BLaER1 (cell line): ENCODE data around the gene OOSP3.
"Not testable (repeated sequence)": the region's sequence is repeated elsewhere in the genome, so short reads cannot be mapped to it uniquely, and the experiment has no call there.

Experiments used
- H3K27ac ChIP-seq: shearing (Covaris generic); formaldehyde crosslinking; 2 replicates; pipeline ENCODE4 v1.8.1; 2022
- H3K27me3 ChIP-seq: shearing (Covaris generic); formaldehyde crosslinking; 2 replicates; pipeline ENCODE4 v1.8.1; 2022
- H3K36me3 ChIP-seq: shearing (Covaris generic); formaldehyde crosslinking; 2 replicates; pipeline ENCODE4 v1.8.1; 2022
- H3K4me1 ChIP-seq: shearing (Covaris generic); formaldehyde crosslinking; 2 replicates; pipeline ENCODE4 v1.8.1; 2022
- H3K4me2 ChIP-seq: shearing (Covaris generic); formaldehyde crosslinking; 2 replicates; pipeline ENCODE4 v1.8.1; 2022
- H3K4me3 ChIP-seq: shearing (Covaris generic); formaldehyde crosslinking; 2 replicates; pipeline ENCODE4 v1.8.1; 2022
- H3K9ac ChIP-seq: shearing (Covaris generic); formaldehyde crosslinking; 2 replicates; pipeline ENCODE4 v1.8.1; 2022
- H3K9me3 ChIP-seq: shearing (Covaris generic); formaldehyde crosslinking; 2 replicates; pipeline ENCODE4 v1.8.1; 2022
- H4K20me1 ChIP-seq: shearing (Covaris generic); formaldehyde crosslinking; 2 replicates; pipeline ENCODE4 v1.8.1; 2022
- Cebpa-rat ChIP-seq: shearing (Covaris generic); IDR thresholded peaks from 2 replicates; pipeline ENCODE4 v1.8.1; 2022

OOSP3 gene, protein sequence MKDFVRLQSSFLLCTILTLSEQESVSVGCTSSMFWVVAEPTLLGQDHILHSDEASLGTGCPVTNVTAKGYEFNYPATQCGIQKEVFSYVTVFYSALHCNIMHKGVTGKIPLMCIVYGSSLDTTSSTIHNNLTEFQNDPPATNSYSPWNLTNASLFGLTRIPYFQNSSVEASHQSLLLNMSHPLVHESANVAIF

DNA sequence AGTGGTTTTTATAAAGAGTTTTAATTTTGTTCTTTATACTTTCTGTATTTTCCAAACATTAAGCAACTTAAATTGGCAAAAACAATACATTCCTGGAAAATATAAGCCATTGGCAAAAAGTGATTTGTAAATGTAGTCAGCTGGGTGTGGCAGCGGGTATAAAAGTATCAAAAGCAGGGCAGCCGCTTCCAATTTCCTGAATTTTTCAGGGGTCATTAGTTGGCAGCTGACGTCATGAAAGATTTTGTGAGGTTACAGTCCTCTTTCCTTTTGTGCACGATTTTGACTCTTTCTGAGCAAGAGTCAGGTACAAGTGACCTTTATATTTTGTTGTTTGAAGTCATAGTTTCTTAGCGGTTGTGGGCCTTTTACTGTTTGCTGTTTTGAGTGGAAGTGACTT, at the start of gene OOSP3:
OOSP3 (plus strand) TSS at position 208 of the 400 bp plus-strand sequence; CDS start at position 235, 27 bp downstream.
- H3K4me2 ChIP-seq: no peak within 1 kb of the TSS
- no peaks in the 10 kb centered on the region for H3K9me3 ChIP-seq
- no peak within 1 kb of the TSS for H3K4me3 ChIP-seq
- H3K27me3 ChIP-seq: no peaks in the 10 kb centered on the region
- H3K9ac ChIP-seq: no peak within 1 kb of the TSS
- H3K36me3 ChIP-seq: no peaks in the 10 kb centered on the region
- TF ChIP-seq Cebpa-rat: no peak
- H3K4me1 ChIP-seq: no peaks in the 10 kb centered on the region
- no peak within 1 kb of the TSS for H3K27ac ChIP-seq
- H4K20me1 ChIP-seq: no peaks in the 10 kb centered on the region

DNA sequence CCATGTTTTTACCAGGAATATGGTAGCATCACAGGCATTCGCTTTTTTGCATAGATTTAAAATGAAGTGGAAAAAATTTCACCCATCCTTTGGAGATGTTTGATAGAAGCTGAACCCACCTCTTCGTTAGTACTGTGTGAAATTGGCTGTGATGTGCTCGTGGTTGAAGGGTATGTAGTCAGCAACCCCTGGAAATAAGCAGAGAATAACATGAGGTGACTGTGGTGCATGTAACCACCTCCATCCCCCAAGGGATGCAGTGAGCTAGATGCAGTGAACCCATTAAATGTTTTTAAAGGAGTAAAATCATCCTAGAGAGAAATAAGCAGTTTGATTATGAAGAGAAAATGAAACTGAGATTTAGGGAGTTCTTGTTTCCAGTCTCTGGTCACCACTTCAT, 49.2 kb upstream of the OOSP3 start:
- no peak overlapping the region for H3K4me3 ChIP-seq
- no peaks in the 10 kb centered on the region for H4K20me1 ChIP-seq
- H3K9ac ChIP-seq: no peak overlapping the region
- peak overlapping the region; percentile 33 for H3K4me2 ChIP-seq
- H3K4me1 ChIP-seq: peaks cover 8% of the 10 kb centered on the region; the same call in 1 of the 2 replicates
- no peaks in the 10 kb centered on the region for H3K9me3 ChIP-seq
- H3K36me3 ChIP-seq: no peaks in the 10 kb centered on the region
- H3K27ac ChIP-seq: no peak overlapping the region
- H3K27me3 ChIP-seq: no peaks in the 10 kb centered on the region
- TF ChIP-seq Cebpa-rat: no peak

DNA sequence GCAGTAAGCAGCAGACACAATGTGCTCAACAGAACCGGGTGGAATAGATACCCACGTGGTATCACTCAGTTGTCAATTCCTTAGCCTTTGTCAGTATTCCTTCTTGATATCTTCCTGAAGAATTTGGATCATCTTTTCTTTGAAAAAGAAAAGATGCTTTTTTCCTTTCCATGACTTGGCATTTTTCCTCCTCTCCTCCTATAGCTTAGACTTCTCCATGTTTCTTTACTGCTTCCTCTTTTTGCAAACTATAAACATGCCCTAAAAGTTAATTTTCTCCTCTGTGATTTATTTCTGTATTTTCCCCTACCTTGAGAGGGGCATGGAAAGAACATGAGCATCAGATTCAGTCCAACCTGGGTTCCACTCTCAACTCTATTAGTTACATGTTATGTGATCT, 45.0 kb upstream of the OOSP3 start:
- no peak for TF ChIP-seq Cebpa-rat
- Histone ChIP-seq H3K36me3 (no peaks in the 10 kb centered on the region), H3K9ac (no peak overlapping the region), H3K27me3 (no peaks in the 10 kb centered on the region), H3K4me1 (peaks cover 8% of the 10 kb centered on the region; the same call in 1 of the 2 replicates), H3K9me3 (no peaks in the 10 kb centered on the region), H3K27ac (no peak overlapping the region), H3K4me2 (no peak overlapping the region), H4K20me1 (no peaks in the 10 kb centered on the region), H3K4me3 (no peak overlapping the region)

DNA sequence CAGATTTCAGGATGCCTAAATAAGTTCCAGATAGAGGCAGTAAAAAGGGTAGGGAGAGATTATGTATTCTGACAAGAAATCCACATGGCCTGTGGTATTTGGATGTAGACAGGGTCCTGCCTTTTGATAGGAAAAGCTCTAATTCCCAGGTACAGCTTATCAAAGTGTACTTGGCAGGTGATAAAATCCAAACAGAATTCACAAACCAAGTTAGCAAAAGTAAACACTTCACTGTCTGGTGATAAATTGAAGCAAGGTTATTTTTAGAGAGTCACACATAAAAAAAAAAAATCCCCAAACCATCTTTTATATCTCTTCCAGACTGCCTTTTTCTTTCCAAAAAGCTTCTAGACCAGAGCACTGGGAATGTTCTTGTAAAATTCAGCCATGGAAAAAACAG, 39.0 kb upstream of the OOSP3 start:
- Histone ChIP-seq H3K36me3 (no peaks in the 10 kb centered on the region), H3K9me3 (no peaks in the 10 kb centered on the region), H4K20me1 (no peaks in the 10 kb centered on the region), H3K27ac (no peak overlapping the region), H3K4me2 (no peak overlapping the region), H3K4me1 (no peaks in the 10 kb centered on the region), H3K4me3 (no peak overlapping the region), H3K9ac (no peak overlapping the region), H3K27me3 (no peaks in the 10 kb centered on the region)
- no peak for TF ChIP-seq Cebpa-rat

DNA sequence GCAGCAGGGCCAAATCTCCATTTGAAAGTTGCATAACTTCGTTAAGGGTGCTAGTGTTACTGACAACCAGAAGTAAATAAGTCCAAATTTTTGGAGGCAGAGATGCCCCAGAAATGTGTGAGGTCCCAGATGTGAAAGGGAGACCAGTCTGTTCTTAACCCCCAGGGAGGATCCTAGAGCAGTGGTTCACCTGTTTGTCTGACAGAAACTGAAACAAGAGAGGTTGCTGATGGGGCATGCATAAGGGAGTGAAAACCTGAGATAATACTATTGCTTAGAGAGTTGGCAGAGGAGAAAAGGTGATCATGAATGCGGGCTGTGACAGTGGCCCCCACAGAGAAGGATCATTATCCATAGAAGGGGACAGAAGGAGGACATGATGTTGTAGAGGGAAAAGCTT, 37.1 kb upstream of the OOSP3 start:
- no peak overlapping the region for H3K9ac ChIP-seq
- TF ChIP-seq Cebpa-rat: no peak

DNA sequence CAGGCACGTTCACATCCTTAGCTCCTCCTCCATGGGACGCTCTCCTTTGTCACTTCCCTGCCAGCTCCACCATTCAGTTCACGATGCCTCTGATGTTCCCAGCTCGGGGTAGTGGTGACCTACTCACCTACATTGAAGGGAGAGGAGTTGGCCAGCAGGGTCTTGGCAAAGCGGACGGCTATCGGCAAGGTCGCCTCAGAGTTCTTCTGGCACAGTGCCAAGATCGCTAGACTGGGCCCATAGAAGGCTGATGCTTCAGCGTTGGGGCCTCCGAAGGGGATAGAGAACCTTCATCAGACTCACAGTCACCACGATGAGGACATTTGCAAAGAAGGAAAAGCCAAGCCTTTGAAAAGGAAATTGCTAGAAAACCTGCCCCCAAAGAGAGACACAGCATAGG, 36.3 kb upstream of the OOSP3 start:
- no peak overlapping the region for H3K9ac ChIP-seq
- no peak overlapping the region for H3K27ac ChIP-seq
- H4K20me1 ChIP-seq: no peaks in the 10 kb centered on the region
- no peak overlapping the region for H3K4me2 ChIP-seq
- no peaks in the 10 kb centered on the region for H3K36me3 ChIP-seq
- no peaks in the 10 kb centered on the region for H3K27me3 ChIP-seq
- H3K9me3 ChIP-seq: no peaks in the 10 kb centered on the region
- TF ChIP-seq Cebpa-rat: no peak
- H3K4me3 ChIP-seq: no peak overlapping the region
- H3K4me1 ChIP-seq: no peaks in the 10 kb centered on the region

More for the DNA sequence above, 37.1 kb upstream of the OOSP3 start:
- Histone ChIP-seq H3K36me3 (no peaks in the 10 kb centered on the region), H3K9me3 (no peaks in the 10 kb centered on the region), H3K27me3 (no peaks in the 10 kb centered on the region), H3K4me1 (no peaks in the 10 kb centered on the region), H3K27ac (no peak overlapping the region), H4K20me1 (no peaks in the 10 kb centered on the region), H3K4me3 (no peak overlapping the region), H3K4me2 (no peak overlapping the region)

DNA sequence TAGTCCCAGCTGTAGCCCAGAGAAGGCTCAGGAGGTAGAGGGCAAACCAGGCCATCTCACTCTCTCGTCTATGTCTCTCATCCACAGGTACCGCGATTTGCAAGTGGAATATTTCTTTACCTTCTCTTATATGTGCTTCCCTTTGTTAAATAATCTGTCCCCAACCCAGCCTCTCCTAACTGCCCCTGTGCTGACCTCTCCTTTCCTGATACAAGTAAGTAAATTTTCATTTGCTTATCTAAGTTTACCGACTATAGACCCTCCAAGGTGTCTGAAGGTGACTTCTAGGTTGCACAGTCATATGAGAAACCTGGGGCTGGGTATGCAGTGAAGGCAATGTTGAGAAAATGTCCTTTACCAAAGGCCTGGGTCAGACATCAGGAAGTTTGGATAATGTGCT, 33.2 kb upstream of the OOSP3 start, which contains the start of gene CBLIF:
CBLIF (minus strand) TSS at position 101 of the 400 bp plus-strand sequence; CDS start at position 55, 46 bp downstream.
- Histone ChIP-seq H3K4me2 (no peak within 1 kb of the TSS), H3K27me3 (no peaks in the 10 kb centered on the region), H3K4me1 (no peaks in the 10 kb centered on the region), H3K36me3 (no peaks in the 10 kb centered on the region), H3K9me3 (no peaks in the 10 kb centered on the region), H3K9ac (no peak within 1 kb of the TSS), H4K20me1 (no peaks in the 10 kb centered on the region), H3K4me3 (no peak within 1 kb of the TSS), H3K27ac (no peak within 1 kb of the TSS)
- no peak for TF ChIP-seq Cebpa-rat

DNA sequence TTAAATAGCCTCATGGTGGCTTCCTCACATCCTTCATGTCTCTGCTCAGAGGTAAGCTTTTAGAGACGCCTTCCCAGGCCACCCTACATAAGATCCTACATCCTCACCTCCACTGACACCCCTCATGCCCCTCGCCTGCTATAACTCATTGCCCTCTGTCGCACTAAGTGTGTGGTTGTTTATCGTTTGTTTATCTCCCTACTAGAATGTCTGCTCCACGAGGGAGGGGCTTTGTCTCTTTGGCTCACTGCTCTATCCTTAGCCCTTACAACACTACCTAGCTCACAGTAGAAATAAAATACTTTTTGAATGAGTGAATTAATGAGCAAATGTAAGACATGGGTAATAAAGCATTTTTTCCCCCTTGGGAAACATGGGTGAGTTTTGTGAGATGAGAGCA, 32.0 kb upstream of the OOSP3 start:
- Histone ChIP-seq H3K9me3 (no peaks in the 10 kb centered on the region), H3K9ac (no peak overlapping the region), H3K27ac (no peak overlapping the region), H4K20me1 (no peaks in the 10 kb centered on the region), H3K27me3 (no peaks in the 10 kb centered on the region), H3K4me1 (no peaks in the 10 kb centered on the region), H3K36me3 (no peaks in the 10 kb centered on the region), H3K4me2 (no peak overlapping the region), H3K4me3 (no peak overlapping the region)
- no peak for TF ChIP-seq Cebpa-rat

DNA sequence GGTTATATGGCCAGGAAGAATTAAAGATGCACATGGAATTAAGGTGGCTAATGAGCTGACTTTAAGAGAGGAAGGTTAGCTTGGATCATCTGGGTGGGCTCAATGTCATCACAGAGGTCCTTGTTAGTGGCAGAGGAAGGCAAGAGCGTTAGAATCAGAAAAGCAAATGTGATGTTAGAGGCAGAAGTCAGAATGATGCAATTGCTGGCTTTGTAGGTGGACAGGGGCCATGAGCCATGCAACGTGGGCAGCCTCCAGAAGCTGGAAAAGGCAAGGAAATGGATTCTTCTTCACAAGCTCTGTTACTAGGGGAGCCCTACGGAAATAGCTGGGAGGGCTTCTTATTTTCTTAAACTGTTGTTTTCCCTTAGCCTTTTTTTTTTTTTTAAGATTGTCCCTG, 31.0 kb upstream of the OOSP3 start:
- Histone ChIP-seq H3K27me3 (no peaks in the 10 kb centered on the region), H3K4me3 (no peak overlapping the region), H3K4me2 (no peak overlapping the region), H3K9ac (no peak overlapping the region), H3K27ac (no peak overlapping the region), H3K4me1 (no peaks in the 10 kb centered on the region), H3K36me3 (no peaks in the 10 kb centered on the region), H3K9me3 (no peaks in the 10 kb centered on the region), H4K20me1 (no peaks in the 10 kb centered on the region)
- no peak for TF ChIP-seq Cebpa-rat

DNA sequence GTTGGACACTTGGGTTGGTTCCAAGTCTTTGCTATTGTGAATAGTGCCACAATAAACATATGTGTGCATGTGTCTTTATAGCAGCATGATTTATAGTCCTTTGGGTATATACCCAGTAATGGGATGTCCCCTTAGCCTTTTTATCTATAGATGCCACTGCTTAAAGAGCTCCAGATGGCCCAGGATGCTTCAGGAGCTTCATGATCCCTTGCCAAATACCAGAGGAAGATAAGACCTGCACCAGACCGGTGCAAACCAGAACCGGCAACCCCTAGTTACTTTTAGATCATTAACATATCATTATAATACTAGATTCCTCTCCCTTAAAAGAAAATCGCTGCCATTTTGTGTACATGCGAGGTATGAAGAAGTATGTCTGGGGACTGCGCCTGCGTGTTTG, 30.1 kb upstream of the OOSP3 start:
- H4K20me1 ChIP-seq, H3K27me3 ChIP-seq, H3K9me3 ChIP-seq, H3K36me3 ChIP-seq, H3K4me3 ChIP-seq, H3K27ac ChIP-seq, H3K9ac ChIP-seq, H3K4me1 ChIP-seq, H3K4me2 ChIP-seq: not testable (repeated sequence)

DNA sequence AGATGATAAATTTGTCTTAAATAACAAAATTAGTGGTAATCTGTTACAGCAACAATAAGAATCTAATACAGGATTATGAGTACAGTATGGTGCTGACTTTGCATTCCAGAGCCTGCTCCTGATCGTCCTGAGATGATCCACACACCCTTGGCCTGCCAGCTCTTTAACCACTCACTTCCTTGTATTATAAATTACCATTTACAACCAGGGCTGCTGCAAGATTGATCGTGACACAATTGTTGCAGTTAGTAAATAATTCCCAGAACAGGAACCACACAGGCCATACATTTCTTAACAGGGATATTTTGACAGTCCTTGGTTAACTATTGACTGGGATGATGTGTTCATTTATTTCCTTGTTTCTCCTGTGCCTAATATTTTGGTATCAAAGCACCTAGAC, 29.5 kb upstream of the OOSP3 start:
- H3K4me3 ChIP-seq: no peak overlapping the region
- H3K9ac ChIP-seq: no peak overlapping the region
- H3K27me3 ChIP-seq: no peaks in the 10 kb centered on the region
- H3K4me2 ChIP-seq: no peak overlapping the region
- H3K27ac ChIP-seq: no peak overlapping the region
- no peaks in the 10 kb centered on the region for H3K36me3 ChIP-seq
- no peak for TF ChIP-seq Cebpa-rat
- H4K20me1 ChIP-seq: no peaks in the 10 kb centered on the region
- no peaks in the 10 kb centered on the region for H3K4me1 ChIP-seq
- H3K9me3 ChIP-seq: no peaks in the 10 kb centered on the region

DNA sequence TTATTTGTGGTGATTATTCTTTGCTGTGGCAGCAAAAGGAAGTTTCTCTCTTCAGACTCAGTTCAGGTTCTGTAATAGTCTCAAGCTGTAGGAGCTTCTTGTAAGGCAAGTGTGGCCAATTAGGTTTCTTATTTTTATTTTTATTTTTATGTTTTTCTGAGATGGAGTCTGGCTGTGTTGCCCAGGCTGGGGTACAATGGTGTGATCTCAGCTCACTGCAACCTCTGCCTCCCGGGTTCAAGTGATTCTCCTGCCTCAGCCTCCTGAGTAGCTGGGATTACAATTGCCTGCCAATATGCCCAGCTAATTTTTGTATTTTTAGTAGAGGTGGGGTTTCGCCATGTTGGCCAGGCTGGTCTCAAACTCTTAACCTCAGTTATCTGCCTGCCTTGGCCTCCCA, 29.0 kb upstream of the OOSP3 start:
- not testable (repeated sequence) for H3K9me3 ChIP-seq, H3K4me2 ChIP-seq, H3K4me3 ChIP-seq, H3K9ac ChIP-seq, H4K20me1 ChIP-seq, H3K27ac ChIP-seq, H3K27me3 ChIP-seq, H3K4me1 ChIP-seq, H3K36me3 ChIP-seq

DNA sequence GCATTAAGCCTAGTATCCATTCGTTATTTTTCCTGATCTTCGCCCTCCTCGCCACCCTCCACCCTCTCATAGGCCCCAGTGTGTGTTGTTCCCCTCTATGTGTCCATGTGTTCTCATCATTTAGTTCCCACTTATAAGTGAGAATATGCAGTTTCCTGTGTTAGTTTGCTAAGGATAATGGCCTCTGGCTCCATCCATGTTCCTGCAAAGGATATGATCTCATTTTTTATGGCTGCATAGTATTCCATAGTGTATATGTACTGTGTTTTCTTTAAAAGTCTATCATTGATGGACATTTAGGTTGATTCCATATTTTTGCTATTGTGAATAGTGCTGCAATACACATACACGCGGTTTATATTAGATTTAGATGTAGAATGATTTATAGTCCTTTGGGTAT, 27.2 kb upstream of the OOSP3 start:
- not testable (repeated sequence) for H3K4me1 ChIP-seq, H3K27me3 ChIP-seq, H3K9me3 ChIP-seq, H3K4me3 ChIP-seq, H3K36me3 ChIP-seq, H3K9ac ChIP-seq, H3K27ac ChIP-seq, H3K4me2 ChIP-seq, H4K20me1 ChIP-seq
